ENCODE measurements around the gene PNMA6A.
"Not testable (repeated sequence)": the region's sequence is repeated elsewhere in the genome, so short reads cannot be mapped to it uniquely, and the experiment has no call there.

Gene PNMA6A

DNA sequence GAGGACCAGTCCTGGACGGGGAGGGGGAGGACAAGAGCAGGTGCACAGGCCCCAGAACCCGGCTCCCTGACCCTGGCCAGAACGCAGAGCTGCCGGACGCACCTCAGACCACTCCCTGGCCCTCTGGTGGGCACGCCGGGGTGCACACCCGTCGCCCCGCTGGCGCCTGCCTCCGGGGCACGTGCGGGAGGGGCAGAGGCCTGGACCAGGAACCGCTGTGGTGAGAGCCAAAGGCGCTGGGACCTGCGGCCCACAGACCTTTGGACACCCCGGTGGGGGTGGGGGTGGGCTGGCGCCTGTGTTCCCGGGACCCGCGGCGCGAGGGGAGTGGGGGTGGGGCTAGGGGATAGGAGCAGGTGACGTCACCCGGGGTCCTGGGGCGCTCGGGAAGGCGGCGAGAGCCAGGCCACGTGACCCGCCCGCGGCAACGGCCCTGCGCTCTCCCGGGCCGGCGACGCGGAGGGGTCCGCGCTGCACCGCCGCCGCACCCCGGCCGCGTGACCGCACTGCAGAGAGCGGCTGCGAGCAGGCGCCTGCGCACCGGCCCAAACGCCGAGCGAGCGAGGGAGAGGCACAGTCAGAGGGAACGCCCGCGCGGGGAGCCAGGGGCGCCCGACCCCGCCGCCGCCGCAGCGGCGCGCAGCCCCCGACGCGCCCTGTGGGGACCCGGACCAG is at the start of gene PNMA6A:
Gene PNMA6A (plus strand): TSS at position 546 of the 675 bp plus-strand sequence. CDS start 609 bp downstream, outside the sequence.
- H3K4me1 ChIP-seq (ENCODE audit: control insufficient read depth in 1 of 2, insufficient read depth in 2 of 2, low read length in 2 of 2); H3K9me3 ChIP-seq (ENCODE audit: control insufficient read depth in 1 of 2, low read length in 2 of 2); H3K27me3 ChIP-seq (ENCODE audit: low read depth, low read length); H3K27ac ChIP-seq (ENCODE audit: low read length); H3K36me3 ChIP-seq (ENCODE audit: control insufficient read depth in 1 of 2, insufficient read depth in 2 of 2, low read length in 2 of 2); H3K4me3 ChIP-seq (ENCODE audit: low read depth in 1 of 2, low read length in 2 of 2): not testable (repeated sequence)

DNA sequence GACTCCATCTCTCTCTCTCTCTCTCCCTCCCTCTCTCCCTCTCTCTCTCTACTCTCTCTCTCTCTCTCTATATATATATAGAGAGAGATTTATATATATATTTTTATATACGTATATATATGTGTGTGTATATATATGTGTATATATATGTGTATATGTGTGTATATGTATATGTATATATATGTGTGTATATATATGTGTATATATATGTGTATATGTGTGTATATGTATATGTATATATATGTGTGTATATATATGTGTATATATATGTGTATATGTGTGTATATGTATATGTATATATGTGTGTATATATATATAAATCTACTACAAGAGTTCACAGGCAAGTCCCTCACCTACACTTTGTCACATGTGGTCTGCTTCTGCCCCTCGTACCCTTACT is 45.8 kb upstream of the PNMA6A start:
- H3K27me3 ChIP-seq (ENCODE audit: low read depth, low read length); H3K9me3 ChIP-seq (ENCODE audit: control insufficient read depth in 1 of 2, low read length in 2 of 2); H3K27ac ChIP-seq (ENCODE audit: low read length); H3K4me1 ChIP-seq (ENCODE audit: control insufficient read depth in 1 of 2, insufficient read depth in 2 of 2, low read length in 2 of 2); H3K36me3 ChIP-seq (ENCODE audit: control insufficient read depth in 1 of 2, insufficient read depth in 2 of 2, low read length in 2 of 2); H3K4me3 ChIP-seq (ENCODE audit: low read depth in 1 of 2, low read length in 2 of 2): not testable (repeated sequence)

DNA sequence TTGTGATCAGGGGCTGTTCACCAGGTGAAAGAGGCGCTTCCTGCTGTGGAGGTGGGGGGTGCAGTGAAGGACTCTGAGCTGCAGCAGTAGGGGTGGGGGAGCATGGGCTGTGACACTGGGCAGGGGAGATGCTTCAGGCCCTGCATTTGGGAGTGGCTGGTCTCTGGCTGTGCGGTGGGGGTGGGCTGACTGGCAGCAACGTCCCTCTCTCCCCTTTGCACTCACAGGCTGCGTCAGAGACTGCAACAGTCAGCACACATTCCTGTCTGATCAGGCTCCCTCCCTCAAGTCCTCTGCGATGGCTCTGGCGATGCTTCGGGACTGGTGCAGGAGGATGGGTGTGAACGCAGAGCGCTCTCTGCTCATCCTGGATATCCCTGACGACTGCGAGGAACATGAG is 43.8 kb upstream of the PNMA6A start:
- not testable (repeated sequence) for H3K4me3 ChIP-seq (ENCODE audit: low read depth in 1 of 2, low read length in 2 of 2); H3K27ac ChIP-seq (ENCODE audit: low read length); H3K4me1 ChIP-seq (ENCODE audit: control insufficient read depth in 1 of 2, insufficient read depth in 2 of 2, low read length in 2 of 2); H3K27me3 ChIP-seq (ENCODE audit: low read depth, low read length); H3K36me3 ChIP-seq (ENCODE audit: control insufficient read depth in 1 of 2, insufficient read depth in 2 of 2, low read length in 2 of 2); H3K9me3 ChIP-seq (ENCODE audit: control insufficient read depth in 1 of 2, low read length in 2 of 2)

DNA sequence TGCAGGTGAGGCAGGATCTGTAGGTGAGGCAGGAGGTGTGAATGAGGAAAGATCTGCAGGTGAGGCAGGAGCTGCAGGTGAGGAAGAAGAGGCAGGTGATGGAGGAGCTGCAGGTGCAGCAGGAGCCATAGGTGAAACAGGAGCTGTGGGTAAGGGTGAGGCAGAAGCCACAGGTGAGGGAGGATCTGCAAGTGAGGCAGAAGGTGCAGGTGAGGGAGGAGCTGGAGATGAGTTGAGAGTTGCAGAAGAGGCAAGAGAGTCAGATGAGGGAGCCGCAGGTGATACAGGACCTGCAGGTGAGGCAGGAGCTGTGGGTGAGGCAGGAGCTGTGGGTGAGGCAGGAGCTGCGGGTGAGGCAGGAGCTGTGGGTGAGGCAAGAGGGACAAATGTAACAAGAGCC is 43.1 kb upstream of the PNMA6A start:
- no peaks in the 10 kb centered on the region for H3K27me3 ChIP-seq (ENCODE audit: low read depth, low read length)

DNA sequence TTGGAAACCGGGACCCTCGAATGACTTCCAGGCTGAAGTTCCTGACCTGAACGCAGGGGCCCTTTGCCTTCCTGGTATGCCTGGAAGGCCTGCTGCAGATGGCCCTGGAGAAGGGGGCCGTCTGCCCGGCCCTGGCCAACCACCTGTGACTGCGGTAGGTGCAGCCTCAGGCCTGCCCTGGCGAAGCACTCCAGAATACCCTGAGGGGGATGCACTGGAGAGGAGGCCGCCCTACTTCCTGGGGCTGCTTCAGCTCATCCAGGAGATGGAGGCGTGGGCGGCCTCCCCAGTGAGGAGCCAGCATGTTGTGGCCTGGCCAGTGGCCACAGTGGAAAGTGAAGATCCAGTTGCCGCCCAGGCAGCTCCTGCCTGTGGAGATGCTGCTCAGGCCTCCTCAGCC is 42.4 kb upstream of the PNMA6A start:
- Histone ChIP-seq H3K27me3 (ENCODE audit: low read depth, low read length) (no peaks in the 10 kb centered on the region), H3K9me3 (ENCODE audit: control insufficient read depth in 1 of 2, low read length in 2 of 2) (no peaks in the 10 kb centered on the region), H3K4me1 (ENCODE audit: control insufficient read depth in 1 of 2, insufficient read depth in 2 of 2, low read length in 2 of 2) (peaks cover 0 to 5% of the 10 kb centered on the region in 2 donors), H3K36me3 (ENCODE audit: control insufficient read depth in 1 of 2, insufficient read depth in 2 of 2, low read length in 2 of 2) (no peaks in the 10 kb centered on the region), H3K27ac (ENCODE audit: low read length) (no peak overlapping the region), H3K4me3 (ENCODE audit: low read depth in 1 of 2, low read length in 2 of 2) (no peak overlapping the region)

More for the DNA sequence above, 43.1 kb upstream of the PNMA6A start:
- H3K27ac ChIP-seq (ENCODE audit: low read length), result no peak overlapping the region
- no peaks in the 10 kb centered on the region for H3K36me3 ChIP-seq (ENCODE audit: control insufficient read depth in 1 of 2, insufficient read depth in 2 of 2, low read length in 2 of 2)
- H3K9me3 ChIP-seq (ENCODE audit: control insufficient read depth in 1 of 2, low read length in 2 of 2), result no peaks in the 10 kb centered on the region
- peaks cover 0 to 5% of the 10 kb centered on the region in 2 donors for H3K4me1 ChIP-seq (ENCODE audit: control insufficient read depth in 1 of 2, insufficient read depth in 2 of 2, low read length in 2 of 2)
- H3K4me3 ChIP-seq (ENCODE audit: low read depth in 1 of 2, low read length in 2 of 2), result no peak overlapping the region

DNA sequence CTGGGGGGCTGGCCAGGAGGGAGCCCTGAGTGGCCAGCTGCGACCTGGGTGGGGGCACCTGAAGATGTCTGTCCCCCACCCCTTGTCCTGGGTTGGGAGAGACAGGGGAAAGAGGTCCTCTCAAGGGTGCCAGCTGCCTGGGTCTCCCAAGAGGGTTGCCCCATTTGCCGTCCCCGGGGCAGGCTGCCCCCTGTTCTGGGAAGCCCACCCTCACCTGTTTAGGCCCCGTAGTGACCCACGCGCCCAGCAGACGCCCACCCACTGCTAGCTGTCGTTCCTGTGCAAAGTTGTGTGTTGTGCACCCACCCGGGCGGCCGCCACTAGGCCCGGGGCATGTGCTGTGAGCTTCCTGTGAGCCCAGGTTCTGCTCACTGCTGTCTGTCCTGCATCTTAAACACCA is 41.5 kb upstream of the PNMA6A start:
- Histone ChIP-seq H3K4me1 (ENCODE audit: control insufficient read depth in 1 of 2, insufficient read depth in 2 of 2, low read length in 2 of 2) (peaks cover 0 to 5% of the 10 kb centered on the region in 2 donors), H3K27ac (ENCODE audit: low read length) (no peak overlapping the region)

DNA sequence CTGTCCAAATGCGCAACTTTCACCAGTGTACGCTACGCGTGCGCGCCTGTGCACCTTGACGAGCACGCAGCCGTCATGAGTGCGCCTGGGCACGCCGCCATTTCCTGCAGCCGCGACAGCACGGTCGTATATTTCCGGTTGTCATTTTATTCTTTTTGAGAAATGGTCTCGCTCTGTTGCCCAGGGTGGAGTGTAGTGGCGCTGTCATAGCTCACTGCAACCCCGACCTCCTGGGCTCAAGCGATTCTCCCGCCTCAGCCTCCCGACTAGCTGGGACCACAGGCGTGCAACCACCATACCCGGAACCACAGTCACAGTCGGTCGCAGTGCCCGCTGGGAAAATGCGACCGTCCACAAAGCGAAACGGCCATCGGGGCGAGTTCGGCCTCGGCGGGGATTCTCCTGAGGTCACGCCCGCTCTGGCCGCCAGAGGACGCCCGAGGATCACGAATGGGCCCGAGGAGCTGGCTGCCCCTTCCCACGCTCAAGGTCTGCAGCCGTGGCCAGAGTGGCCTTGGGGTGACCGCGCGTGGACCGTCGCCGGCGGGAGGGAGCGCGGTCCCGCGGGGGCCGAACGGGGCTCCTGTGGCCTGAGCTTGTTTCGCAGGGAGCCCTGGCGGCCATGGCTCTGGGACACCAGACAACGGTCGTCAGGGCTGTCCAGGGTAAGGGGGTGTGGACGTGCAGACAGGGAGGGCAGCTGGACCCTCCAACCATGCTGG is 39.7 kb upstream of the PNMA6A start:
- Histone ChIP-seq H3K4me1 (ENCODE audit: control insufficient read depth in 1 of 2, insufficient read depth in 2 of 2, low read length in 2 of 2) (peaks cover 0 to 5% of the 10 kb centered on the region in 2 donors), H3K4me3 (ENCODE audit: low read depth in 1 of 2, low read length in 2 of 2) (peak overlapping the region; percentile 33 to 58), H3K9me3 (ENCODE audit: control insufficient read depth in 1 of 2, low read length in 2 of 2) (no peaks in the 10 kb centered on the region), H3K27ac (ENCODE audit: low read length) (no peak overlapping the region), H3K36me3 (ENCODE audit: control insufficient read depth in 1 of 2, insufficient read depth in 2 of 2, low read length in 2 of 2) (no peaks in the 10 kb centered on the region), H3K27me3 (ENCODE audit: low read depth, low read length) (no peaks in the 10 kb centered on the region)

More for the DNA sequence above, 41.5 kb upstream of the PNMA6A start:
- Histone ChIP-seq H3K27me3 (ENCODE audit: low read depth, low read length) (no peaks in the 10 kb centered on the region), H3K9me3 (ENCODE audit: control insufficient read depth in 1 of 2, low read length in 2 of 2) (no peaks in the 10 kb centered on the region), H3K36me3 (ENCODE audit: control insufficient read depth in 1 of 2, insufficient read depth in 2 of 2, low read length in 2 of 2) (no peaks in the 10 kb centered on the region), H3K4me3 (ENCODE audit: low read depth in 1 of 2, low read length in 2 of 2) (no peak overlapping the region)

DNA sequence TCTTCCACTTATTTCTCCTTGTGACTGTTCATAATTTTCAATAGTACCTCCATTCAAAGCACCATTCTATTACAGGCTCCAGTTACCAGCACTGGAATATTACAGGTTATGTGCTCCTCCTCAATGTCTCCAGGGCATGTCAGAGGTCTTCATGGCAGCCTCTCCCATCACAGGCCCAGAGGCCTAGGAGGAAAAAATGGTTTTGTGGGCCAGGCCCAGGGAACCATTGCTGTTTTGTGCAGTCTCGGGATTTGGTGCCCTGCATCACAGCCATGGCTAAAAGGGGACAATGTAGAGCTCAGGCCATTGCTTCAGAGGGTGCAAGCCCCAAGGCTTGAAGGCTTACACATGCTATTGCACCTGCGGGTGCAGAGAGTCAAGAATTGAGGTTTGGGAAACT is 23.2 kb upstream of the PNMA6A start:
- no peak overlapping the region for H3K4me3 ChIP-seq (ENCODE audit: low read depth in 1 of 2, low read length in 2 of 2)
- H3K27me3 ChIP-seq (ENCODE audit: low read depth, low read length), result no peaks in the 10 kb centered on the region
- H3K27ac ChIP-seq (ENCODE audit: low read length), result no peak overlapping the region
- no peaks in the 10 kb centered on the region for H3K4me1 ChIP-seq (ENCODE audit: control insufficient read depth in 1 of 2, insufficient read depth in 2 of 2, low read length in 2 of 2)
- H3K9me3 ChIP-seq (ENCODE audit: control insufficient read depth in 1 of 2, low read length in 2 of 2), result peaks cover 0 to 4% of the 10 kb centered on the region in 2 donors
- H3K36me3 ChIP-seq (ENCODE audit: control insufficient read depth in 1 of 2, insufficient read depth in 2 of 2, low read length in 2 of 2), result no peaks in the 10 kb centered on the region

DNA sequence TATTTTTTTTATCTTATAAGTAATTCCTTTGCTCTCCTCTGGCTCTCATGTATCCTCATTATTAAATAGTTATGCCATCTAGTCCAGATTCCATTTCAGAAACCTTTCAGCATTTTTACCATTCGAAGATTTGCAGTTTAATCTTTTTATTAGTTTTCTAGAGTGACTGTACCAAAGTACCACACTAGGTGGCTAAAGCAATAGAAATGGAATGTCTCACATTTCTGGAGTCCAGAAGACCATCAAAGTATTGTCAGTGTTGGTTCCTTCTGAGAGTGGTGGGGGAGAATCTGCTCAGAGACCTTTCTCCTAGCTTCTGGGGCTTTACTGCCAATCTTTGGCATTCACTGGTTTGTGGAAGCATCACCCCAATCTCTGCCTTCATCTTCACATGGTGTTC is 19.7 kb upstream of the PNMA6A start:
- peaks cover 2% of the 10 kb centered on the region for H3K27me3 ChIP-seq (ENCODE audit: low read depth, low read length)
- no peaks in the 10 kb centered on the region for H3K36me3 ChIP-seq (ENCODE audit: control insufficient read depth in 1 of 2, insufficient read depth in 2 of 2, low read length in 2 of 2)
- no peaks in the 10 kb centered on the region for H3K4me1 ChIP-seq (ENCODE audit: control insufficient read depth in 1 of 2, insufficient read depth in 2 of 2, low read length in 2 of 2)
- H3K4me3 ChIP-seq (ENCODE audit: low read depth in 1 of 2, low read length in 2 of 2), result no peak overlapping the region
- H3K9me3 ChIP-seq (ENCODE audit: control insufficient read depth in 1 of 2, low read length in 2 of 2), result peaks cover 0 to 4% of the 10 kb centered on the region in 2 donors
- H3K27ac ChIP-seq (ENCODE audit: low read length), result no peak overlapping the region

DNA sequence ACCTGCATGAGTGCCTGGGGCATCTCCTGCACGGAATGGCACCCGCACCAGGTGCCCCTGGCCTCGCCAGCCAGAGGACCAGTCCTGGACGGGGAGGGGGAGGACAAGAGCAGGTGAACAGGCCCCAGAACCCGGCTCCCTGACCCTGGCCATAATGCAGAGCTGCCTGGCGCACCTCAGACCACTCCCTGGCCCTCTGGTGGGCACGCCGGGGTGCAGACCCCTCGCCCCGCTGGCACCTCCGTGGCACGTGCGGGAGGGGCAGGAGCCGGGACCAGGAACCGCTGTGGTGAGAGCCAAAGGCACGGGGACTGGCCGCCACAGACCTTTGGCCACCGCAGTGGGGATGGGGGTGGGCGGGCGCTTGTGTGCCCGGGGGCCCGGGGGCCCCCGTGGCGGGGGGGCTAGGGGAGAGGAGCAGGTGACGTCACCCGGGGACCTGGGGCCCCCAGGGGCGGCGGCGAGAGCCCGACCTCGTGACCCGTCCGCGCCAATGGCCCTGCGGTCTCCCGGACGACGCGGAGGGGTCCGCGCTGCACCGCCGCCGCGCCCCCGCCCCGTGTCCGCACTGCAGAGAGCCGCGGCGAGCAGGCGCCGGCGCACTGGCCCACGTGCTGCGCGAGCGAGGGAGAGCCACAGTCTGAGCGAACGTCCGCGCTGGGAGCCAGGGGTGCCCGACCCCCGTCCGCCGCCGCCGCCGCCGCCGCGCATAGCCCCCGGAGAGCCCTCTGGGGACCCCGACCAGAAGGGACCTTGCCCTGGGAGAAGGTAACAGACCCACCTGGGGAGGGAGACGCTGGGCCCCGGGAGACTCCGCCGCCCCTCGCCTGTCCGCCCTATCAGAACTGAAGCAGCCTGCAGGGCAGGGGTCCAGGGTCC is 16.1 kb upstream of the PNMA6A start, which contains the start of gene PNMA3:
Gene PNMA3 (plus strand): TSS at position 600 of the 879 bp plus-strand sequence. CDS start 586 bp downstream, outside the sequence.
- no peaks in the 10 kb centered on the region for H3K36me3 ChIP-seq (ENCODE audit: control insufficient read depth in 1 of 2, insufficient read depth in 2 of 2, low read length in 2 of 2)
- H3K27ac ChIP-seq (ENCODE audit: low read length), result no peak within 1 kb of the TSS
- peaks cover 3% of the 10 kb centered on the region for H3K27me3 ChIP-seq (ENCODE audit: low read depth, low read length)
- H3K4me1 ChIP-seq (ENCODE audit: control insufficient read depth in 1 of 2, insufficient read depth in 2 of 2, low read length in 2 of 2), result no peaks in the 10 kb centered on the region
- H3K4me3 ChIP-seq (ENCODE audit: low read depth in 1 of 2, low read length in 2 of 2), result peak within 1 kb of the TSS in 1 of 2 donors; percentile 28
- no peaks in the 10 kb centered on the region for H3K9me3 ChIP-seq (ENCODE audit: control insufficient read depth in 1 of 2, low read length in 2 of 2)

DNA sequence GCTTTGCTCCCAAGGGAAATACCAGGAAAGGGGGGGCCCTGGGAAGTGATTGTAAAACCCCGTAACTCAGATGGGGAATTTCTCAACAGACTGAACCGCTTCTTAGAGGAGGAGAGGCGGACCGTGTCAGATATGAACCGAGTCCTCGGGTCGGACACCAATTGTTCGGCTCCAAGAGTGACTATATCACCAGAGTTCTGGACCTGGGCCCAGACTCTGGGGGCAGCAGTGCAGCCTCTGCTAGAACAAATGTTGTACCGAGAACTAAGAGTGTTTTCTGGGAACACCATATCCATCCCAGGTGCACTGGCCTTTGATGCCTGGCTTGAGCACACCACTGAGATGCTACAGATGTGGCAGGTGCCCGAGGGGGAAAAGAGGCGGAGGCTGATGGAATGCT is 15.0 kb upstream of the PNMA6A start:
- no peaks in the 10 kb centered on the region for H3K9me3 ChIP-seq (ENCODE audit: control insufficient read depth in 1 of 2, low read length in 2 of 2)
- no peaks in the 10 kb centered on the region for H3K4me1 ChIP-seq (ENCODE audit: control insufficient read depth in 1 of 2, insufficient read depth in 2 of 2, low read length in 2 of 2)
- no peak overlapping the region for H3K27ac ChIP-seq (ENCODE audit: low read length)
- peaks cover 3% of the 10 kb centered on the region for H3K27me3 ChIP-seq (ENCODE audit: low read depth, low read length)
- no peaks in the 10 kb centered on the region for H3K36me3 ChIP-seq (ENCODE audit: control insufficient read depth in 1 of 2, insufficient read depth in 2 of 2, low read length in 2 of 2)
- no peak overlapping the region for H3K4me3 ChIP-seq (ENCODE audit: low read depth in 1 of 2, low read length in 2 of 2)

All from muscle layer of duodenum (tissue), 2 donors.